Right kidney (tissue), 1 donor: ENCODE measurements around the gene UBE2O.

Experiments used
- DNase-seq: peaks from one replicate; pipeline ENCODE4 v3.0.0-alpha.2; 2016

UBE2O gene

DNA sequence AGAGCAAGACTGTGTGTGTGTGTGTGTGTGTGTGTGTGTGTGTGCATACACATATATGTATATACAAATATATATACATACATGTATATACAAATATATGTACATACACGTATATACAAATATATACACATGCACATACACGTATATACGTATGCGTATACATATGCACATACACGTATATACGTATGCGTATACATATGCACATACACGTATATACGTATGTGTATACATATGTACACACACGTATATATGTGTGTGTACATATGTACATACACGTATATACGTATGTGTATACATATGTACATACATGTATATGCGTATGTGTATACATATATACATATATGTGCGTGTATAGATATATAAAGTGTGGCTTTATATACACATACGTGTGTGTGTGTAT, 37.2 kb downstream of the UBE2O start:
- DNase-seq, result no peak

DNA sequence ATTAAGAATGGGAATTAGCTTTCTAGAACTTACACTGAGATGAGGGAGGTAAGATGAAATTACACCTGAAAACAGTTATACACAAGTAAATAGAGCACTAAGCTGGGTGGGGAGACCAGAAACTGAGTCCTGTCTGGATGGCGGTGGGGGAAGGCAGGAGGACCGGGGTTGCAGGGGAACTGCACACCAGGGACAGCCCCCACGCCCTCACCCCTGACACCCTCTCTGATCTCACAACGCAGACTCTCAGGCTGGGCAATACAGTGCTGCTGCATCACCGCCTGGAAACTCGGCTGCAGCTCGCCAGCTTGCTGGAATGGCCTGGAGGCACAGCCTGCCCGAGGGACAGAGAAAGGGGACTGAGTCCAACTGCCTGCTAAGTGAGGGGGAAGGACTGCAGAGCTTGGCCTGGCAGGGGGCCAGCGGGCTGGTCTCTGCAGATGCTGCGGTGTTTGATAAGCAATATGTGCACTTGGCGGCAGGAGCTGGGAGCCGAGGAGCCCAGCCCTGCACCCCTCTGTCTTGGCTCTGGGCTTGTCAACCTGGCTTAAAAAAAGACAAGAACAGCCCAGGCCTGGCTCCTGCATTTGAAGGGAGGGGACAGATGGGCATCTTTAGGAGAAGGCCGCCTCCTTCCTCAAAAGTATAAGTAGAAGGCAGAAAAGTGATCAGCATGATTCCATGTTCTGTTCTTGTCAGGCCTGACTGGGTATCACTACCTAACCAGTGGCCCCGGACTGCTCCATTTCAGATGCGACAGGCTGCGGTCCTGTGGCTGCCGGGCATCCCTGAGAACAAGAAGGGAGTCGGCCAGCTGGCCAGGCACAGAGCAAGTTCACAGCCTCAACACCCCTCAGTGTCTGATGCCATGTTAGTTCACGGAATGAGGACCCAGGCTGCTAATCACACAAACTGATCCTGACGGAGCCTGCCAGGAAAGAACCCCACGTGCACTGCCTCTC, 38.3 kb downstream of the UBE2O start:
- no peak for DNase-seq

- no peak for DNase-seq
These were observed 41.7 kb downstream of the UBE2O start for GRCh38 chr17:76411247-76411646.

DNA sequence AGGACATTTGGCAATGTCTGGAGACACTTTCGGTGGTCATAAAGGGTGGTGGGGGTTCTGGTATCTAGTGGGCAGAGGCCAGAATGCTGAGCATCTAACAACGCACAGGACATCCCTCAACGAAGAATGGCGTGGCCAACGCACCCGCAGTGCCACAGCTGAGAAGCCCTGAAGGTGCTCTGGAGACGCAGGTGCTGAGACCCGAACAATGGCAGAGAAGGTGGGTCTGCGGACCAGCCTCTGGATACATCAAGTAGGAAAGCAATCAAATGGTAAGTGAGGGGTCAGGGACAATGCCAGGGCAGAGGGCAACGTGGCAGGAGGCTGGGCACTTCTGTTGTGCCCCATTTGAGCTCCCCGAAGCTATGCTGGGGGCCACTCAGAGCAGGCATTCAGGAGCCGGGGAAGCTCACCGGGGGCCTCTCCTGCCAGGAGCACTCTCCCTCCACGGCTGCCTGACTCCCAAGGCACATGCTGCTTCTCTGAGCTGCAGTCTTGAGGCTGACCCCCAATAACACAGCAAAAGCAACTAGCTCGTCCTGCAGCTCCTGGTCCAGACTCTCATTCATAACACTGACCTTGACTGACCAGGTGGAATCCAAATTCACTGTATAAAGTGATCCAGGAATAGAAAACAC, 42.5 kb downstream of the UBE2O start:
- no peak for DNase-seq

DNA sequence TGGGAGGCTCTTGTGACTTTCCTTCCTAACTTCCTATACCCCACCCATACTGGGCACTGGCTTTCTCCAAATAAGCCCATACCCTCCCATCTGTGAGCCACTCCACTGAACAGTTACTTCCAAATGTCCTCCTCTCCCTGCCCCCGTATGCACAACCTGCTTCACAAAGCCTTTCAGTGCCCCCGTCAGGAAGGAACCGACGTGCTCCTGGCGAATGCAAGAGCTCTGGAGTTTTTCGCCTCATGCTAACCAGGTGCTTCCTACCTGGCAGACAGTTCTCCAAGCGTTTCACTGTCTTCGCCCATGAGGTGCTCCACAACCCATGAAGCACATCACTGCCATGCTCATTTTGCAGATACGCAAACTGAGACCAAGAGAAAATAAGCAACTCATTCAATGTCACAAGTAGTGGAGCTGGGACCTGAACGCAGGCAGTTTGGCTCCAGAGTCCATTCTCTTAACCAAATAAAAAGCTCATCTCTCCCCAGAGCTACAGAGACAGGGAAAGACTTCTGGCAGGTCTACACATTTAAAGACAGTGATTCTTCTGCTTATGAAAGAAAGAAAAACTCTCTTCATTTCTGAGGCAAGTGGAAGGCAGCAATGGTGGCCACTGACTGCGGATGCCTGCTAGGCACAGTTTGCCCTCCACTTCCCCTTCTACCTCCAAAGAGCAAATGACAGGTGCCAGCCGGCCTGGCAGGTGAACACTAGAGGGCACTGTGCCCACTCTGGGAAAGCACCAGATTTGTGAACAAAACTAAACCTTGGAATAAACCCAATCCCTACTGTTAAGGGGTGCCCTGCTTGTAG, 44.7 kb downstream of the UBE2O start:
- DNase-seq, result no peak

GRCh38 chr17:76407509-76407908, 45.4 kb downstream of the UBE2O start:
- no peak for DNase-seq

GRCh38 chr17:76405967-76406647, 46.8 kb downstream of the UBE2O start:
- DNase-seq, result no peak

- DNase-seq, result no peak
These were observed 47.4 kb downstream of the UBE2O start for GRCh38 chr17:76405607-76405966.

DNA sequence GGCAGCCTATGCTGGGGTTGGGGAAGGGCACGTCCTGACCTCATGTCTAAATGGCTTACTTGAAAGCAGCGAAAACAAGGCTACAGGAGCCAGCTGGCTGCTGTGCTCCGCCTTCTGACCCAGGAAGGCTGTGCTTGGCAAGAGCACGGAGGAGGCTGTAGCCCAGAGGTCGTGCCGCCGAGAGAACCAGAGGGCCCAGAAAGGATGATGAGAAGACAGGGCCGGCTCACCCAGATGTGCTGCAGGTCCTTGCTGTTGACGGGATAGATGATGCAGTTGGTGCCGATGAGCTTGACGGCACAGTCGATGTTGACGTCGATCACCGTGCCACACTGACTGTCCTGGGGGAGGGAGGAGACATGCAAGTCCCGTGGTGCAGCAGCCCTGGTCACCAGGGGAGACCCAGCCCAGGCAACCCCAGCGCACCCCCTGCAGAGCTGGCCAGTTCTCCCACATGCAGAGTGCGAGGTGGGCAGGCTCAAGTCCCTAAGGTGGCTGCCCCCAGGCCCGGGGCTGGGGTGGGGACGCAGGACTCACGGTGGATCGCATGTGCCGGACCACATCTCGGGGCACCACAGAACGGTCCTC, 47.9 kb downstream of the UBE2O start:
- no peak for DNase-seq

DNA sequence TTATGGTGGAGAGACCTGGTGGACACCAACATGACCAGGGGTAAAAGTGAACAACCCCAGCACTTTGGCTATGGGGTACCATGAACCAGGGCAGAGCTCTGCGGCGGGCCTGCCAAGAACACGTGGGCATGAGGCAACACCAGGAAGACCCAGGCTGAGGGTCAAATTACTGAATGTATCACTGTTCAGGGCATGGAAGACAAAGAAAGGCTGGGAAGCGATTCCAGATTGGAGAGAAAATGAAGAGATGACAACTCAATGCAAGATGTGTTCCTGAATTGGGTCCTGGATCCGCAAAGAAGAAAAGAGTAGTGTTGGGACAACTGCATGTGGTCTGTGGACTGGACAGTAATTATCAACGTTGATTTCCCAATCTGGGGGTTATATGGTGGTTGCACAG, 48.7 kb downstream of the UBE2O start:
- no peak for DNase-seq

- no peak for DNase-seq
These were observed 50.2 kb downstream of the UBE2O start for GRCh38 chr17:76402711-76403110.

GRCh38 chr17:76399175-76400172, 53.5 kb downstream of the UBE2O start:
- DNase-seq, result no peak

DNA sequence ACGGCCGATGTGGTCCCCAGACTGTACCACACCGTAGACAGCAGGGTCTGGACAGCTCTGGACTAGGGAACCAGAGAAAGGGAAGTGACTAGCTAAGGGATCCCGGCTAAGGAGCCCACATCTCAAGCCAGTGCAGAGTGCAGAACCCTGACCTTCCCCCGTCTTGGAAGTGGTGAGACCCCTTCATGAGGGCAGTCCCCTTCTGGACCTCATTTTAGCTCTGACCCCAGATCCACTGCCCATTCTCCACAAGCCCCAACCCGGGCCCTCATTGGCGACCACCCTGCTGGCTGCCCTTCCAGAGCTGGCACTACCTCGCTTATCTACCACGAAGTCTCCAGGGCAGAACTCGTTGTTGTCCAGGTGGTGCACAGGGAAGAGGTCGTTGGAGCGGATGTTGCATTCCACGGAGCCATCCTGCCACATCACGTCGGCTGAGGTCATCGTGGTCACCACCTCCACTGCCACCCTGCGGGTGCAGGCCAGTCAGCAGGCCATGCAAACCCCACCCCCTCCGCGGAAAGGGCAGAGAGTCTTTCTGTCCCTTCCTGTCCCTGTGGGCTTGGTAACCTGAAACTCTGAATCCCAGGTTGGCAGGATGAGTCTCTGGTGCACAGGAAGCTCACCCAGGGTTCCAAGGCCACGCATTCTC, 54.3 kb downstream of the UBE2O start:
- DNase-seq, result no peak

GRCh38 chr17:76397687-76398522, 55.0 kb downstream of the UBE2O start:
- DNase-seq, result peak; percentile 58

- no peak for DNase-seq
These were observed 55.8 kb downstream of the UBE2O start for GRCh38 chr17:76397184-76397583.

GRCh38 chr17:76395980-76396379, 57.0 kb downstream of the UBE2O start:
- no peak for DNase-seq

GRCh38 chr17:76394166-76394565, 58.8 kb downstream of the UBE2O start:
- DNase-seq, result no peak

- no peak for DNase-seq
These were observed 61.7 kb downstream of the UBE2O start for GRCh38 chr17:76391200-76391715.

DNA sequence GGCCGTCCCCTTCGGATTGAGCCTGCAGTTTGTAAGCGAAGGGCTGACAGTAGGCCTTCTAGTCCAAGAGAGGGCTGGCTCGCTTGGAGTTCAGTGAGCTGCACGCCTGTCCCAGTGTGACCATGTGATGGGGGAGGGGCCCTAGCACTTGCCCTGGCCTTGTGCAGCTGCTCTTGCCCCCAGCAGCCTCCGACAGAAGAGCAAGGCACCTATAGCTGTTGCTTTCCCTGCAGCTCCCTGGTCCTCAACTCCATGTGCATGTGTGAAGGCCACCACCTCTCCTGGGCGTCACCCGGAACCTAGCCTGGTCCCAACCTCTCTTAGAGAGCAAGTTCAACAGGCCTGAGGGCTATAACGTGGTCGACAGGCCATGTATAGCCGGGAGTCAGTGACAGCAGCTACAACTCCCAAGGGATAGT, 62.9 kb downstream of the UBE2O start:
- no peak for DNase-seq
